IPS-NIHi7 (cell line): ENCODE results near the gene QRICH1.
"Not testable (repeated sequence)": the region's sequence is repeated elsewhere in the genome, so short reads cannot be mapped to it uniquely, and the experiment has no call there.

Source experiments
- DNase-seq: peaks from one replicate; pipeline ENCODE4 v3.0.0; 2012; ENCODE audit warnings: mixed read lengths; ENCODE audit errors: extremely low spot score

QRICH1 gene

GRCh38 chr3:49017229-49017970 lies 76.5 kb downstream of the QRICH1 start:
- no peak for DNase-seq

- no peak for DNase-seq
These were observed 77.2 kb downstream of the QRICH1 start for GRCh38 chr3:49016414-49017228.

- no peak for DNase-seq
These were observed 78.1 kb downstream of the QRICH1 start for GRCh38 chr3:49015765-49016164.

- DNase-seq = no peak
These were observed 78.8 kb downstream of the QRICH1 start for GRCh38 chr3:49015072-49015471.

GRCh38 chr3:49013738-49014660 lies 79.9 kb downstream of the QRICH1 start:
- peak; percentile 66 for DNase-seq

GRCh38 chr3:49013113-49013737 lies 80.6 kb downstream of the QRICH1 start:
- DNase-seq = no peak

GRCh38 chr3:49012441-49013017 lies 81.3 kb downstream of the QRICH1 start:
- no peak for DNase-seq

GRCh38 chr3:49009396-49009795 lies 84.5 kb downstream of the QRICH1 start:
- DNase-seq = no peak

GRCh38 chr3:49008627-49009026 lies 85.2 kb downstream of the QRICH1 start:
- not testable (repeated sequence) for DNase-seq

GRCh38 chr3:49007771-49008528 lies 85.9 kb downstream of the QRICH1 start:
- DNase-seq = peak; percentile 88

GRCh38 chr3:49007068-49007770 lies 86.7 kb downstream of the QRICH1 start, which contains the start of gene WDR6:
TSS of gene WDR6 (plus strand) at chr3:49007391. CDS start at chr3:49007432, 41 bp downstream.
- DNase-seq = peak; percentile 98

- no peak for DNase-seq
These were observed 87.3 kb downstream of the QRICH1 start for GRCh38 chr3:49006408-49007067.

GRCh38 chr3:49005998-49006397 lies 87.9 kb downstream of the QRICH1 start:
- DNase-seq = no peak

- DNase-seq = no peak
These were observed 88.6 kb downstream of the QRICH1 start for GRCh38 chr3:49005303-49005680.

- DNase-seq = no peak
These were observed 89.2 kb downstream of the QRICH1 start for GRCh38 chr3:49004352-49005302.

- DNase-seq = no peak
These were observed 92.7 kb downstream of the QRICH1 start for GRCh38 chr3:49001155-49001554.

- DNase-seq = no peak
These were observed 94.6 kb downstream of the QRICH1 start for GRCh38 chr3:48999085-48999858.
